ENCODE data around the gene PSMF1.

The PSMF1 gene, protein sequence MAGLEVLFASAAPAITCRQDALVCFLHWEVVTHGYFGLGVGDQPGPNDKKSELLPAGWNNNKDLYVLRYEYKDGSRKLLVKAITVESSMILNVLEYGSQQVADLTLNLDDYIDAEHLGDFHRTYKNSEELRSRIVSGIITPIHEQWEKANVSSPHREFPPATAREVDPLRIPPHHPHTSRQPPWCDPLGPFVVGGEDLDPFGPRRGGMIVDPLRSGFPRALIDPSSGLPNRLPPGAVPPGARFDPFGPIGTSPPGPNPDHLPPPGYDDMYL

DNA sequence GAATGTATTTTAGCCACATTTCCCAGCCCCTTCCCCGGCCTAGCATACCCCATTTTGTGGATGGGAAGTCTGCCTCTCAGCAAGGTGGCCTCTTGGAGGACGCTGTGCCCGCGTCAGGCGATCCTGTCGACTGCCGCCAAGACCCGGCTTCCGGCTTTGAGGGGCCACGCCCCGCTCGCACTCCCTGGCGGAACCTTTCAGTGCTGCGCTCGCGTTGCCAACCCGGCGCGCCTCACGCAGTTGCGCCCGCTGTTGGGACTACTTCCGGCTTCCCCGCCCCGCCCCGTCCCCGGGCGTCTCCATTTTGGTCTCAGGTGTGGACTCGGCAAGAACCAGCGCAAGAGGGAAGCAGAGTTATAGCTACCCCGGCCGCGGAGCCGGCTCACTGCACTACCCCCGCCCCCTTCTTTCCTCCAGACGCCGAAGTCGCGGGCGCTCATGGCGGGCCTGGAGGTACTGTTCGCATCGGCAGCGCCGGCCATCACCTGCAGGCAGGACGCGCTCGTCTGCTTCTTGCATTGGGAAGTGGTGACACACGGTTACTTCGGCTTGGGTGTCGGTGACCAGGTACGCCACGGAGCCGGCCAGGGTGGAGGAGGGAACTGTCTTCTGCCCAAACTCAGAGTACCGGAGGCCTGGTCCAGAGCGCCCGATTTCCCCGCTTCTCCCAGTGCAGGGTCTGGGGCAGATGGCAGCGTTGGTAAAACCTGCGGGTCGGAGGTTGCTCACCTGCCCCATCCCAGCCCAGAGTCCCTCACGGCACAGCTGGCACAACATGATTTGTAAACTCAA lies at the start of gene PSMF1:
PSMF1 (plus strand) TSS at position 267 of the 792 bp plus-strand sequence; CDS start at position 439, 172 bp downstream.
- peak; percentile 94 to 96 for DNase-seq

DNA sequence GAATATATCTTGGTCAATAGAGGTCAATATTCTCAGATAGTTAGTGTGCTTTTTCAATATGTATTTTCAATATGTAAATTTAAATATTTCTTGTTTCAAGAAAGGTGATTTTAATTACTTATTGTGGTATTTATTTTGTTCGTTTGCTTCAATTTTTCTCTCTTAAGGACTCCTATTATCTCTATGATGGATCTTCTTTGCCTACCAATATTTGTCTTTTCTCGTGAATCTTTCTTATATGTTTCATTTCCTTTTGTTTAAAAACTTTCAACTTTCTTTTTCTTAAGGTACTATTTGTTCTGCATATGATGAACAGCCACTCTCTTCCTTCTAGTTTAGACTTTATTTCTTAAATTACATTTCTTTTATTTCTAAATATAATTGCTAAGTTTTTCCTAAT lies 46.1 kb upstream of the PSMF1 start:
- no peak for DNase-seq

GRCh38 chr20:1075616-1076015 lies 42.8 kb upstream of the PSMF1 start:
- DNase-seq, result no peak

GRCh38 chr20:1081891-1082290 lies 36.5 kb upstream of the PSMF1 start:
- no peak for DNase-seq

GRCh38 chr20:1083431-1084080 lies 34.8 kb upstream of the PSMF1 start:
- no peak for DNase-seq

- DNase-seq, result no peak
Measured at GRCh38 chr20:1085492-1086276, 32.7 kb upstream of the PSMF1 start.

DNA sequence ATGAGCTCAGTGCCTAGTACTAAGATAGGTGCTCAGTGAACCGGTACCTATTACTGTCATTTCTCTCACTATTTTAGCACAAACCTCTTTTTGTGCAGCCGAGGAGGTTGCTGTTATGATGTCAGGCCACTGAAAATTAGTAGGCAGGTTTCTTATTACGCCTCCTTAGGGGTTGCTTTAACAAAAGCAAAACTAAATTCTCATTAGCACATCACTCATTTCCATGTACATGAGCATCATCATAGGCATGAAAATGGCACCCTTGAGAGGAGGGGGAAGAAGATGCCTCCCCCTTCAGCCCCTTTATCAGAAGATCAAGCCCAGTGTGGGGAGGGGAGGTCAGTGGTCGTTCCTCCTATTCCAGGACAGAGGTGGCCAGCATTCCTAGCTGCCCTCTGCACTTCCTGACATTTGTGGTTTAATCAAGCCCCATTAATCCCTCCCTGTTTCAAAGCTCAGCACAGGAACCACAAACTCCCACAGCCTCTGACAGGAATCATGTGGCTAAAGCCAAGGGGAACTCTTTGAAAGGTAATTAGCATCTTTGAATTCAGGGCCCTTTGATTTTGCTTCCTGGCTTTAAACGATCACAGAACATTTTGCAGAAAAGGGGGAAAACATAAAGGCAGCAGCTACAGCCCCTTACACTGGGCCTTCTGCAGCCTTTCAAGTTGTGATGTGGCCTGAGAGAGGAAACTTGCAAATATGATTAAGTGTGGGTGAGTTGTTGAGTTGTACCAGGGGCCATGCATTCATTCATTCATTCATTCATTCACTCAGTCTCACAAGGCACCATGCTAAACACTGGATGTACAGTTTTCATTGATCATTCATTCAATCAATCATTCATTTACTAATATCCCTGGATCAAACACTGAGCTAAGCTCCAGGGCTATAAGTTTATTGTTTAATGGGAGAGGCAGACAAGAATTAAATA lies 31.9 kb upstream of the PSMF1 start:
- no peak for DNase-seq

DNA sequence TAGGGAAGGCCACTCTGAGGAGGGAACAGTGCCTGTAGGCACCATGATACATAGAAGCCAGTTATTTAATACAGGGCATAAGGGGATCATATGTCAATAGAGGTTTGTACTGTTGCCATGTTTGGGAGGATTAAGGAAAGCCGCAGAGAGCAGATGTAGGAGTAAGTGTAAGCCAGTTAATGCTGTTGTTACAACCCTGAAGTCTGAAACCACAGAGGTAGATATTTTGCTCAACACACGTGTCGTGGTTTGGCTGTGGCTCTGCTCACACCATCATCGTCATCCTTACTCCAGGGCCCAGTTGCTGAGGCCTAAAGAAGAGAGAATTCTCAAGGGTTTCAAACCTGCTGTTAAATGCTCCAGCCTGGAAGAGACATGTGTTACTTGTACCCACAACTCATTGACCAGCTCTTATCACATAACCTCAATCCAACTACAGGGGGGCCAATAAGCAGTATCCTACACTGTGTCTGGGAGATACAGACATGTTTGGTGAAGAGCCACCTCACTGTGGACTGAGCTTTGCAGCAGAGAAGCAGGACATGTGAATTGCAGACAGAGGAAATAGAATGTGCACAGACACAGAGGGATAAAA lies 31.0 kb upstream of the PSMF1 start:
- DNase-seq, result no peak

DNA sequence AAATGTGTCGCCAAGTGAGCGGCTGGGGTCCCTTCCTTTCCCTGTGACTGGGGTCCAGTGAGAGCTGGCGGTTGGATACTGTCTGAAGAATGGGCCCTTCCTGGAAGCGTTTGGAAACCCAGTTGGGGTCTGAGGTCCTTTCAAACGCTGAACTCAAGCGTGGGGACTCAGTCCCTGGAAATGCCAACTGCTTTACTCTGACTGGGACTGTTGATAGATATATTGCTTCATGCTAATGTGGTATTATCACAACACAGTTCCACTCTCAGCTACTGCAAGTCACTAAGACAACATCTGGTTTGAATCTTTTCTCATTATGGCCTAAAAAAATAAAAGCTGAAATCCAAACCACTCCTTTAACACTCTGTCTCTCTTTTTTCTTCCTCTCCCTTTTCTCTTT lies 23.7 kb upstream of the PSMF1 start:
- DNase-seq, result no peak

GRCh38 chr20:1101533-1101932 lies 16.9 kb upstream of the PSMF1 start:
- no peak for DNase-seq

DNA sequence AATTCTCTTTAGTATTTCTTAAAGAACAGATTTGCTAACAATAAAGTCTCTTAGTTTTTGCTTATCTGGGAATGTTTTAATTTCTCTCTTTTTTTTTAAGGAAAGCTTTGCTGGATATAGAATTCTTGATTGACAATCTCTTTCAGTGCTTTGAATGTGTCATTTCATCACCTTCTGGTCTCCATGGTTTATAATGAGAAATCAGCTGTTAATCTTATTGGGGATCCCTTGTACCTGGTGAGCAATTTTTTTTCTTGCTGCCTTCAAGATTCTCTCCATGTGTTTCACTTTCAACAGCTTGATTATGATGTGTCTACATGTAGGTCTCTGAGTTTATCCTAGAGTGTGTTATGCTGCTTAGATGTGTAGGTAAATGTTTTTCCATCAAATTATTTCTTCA lies 16.4 kb upstream of the PSMF1 start:
- no peak for DNase-seq

DNA sequence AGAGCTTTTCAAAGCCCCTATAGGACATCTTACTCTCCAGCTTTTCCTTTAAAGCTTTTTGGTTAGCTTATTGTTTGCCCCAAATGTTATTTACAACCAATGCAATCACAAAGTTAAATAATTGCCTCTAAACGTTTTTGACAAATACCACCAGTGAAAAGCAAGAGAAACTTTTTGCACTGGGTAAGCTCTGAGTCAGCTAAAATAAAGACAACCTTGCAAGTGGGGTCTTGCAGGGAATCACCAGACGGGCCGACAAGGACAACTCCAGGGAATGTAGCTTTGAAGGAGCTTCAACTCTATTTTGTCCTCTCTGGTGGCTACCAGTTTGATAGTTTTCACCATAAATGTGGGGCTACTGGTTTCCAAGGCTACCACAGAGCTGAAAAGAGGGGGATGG lies 14.7 kb upstream of the PSMF1 start:
- no peak for DNase-seq

DNA sequence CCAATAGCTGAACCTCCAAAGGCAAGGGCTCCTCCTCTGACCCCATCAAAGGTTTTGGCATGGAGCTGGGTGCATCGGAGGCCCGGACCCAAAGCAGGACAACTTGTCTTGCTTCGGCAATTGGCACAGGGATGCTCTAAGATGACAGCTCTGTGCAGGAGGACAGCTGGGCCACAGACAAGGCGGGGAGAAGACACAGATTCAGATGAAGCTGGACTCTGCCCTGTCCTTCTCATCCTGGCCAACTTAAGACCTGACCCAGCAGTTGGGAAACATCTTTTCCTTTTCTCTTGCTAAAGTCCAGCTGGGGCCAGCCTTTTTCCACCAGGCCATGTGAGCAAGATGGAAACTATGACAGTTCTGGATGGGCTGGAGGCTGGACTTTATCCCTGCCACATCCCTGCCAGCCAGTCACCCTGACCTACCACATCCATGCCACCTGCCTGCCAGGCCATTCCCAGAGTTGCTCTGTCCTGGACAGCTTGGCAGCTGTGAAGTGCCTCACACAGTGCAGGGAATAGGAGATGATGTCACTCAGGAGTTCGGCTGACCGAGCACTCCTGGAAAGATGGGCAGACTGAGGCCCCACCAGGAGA lies 12.7 kb upstream of the PSMF1 start:
- DNase-seq, result no peak

DNA sequence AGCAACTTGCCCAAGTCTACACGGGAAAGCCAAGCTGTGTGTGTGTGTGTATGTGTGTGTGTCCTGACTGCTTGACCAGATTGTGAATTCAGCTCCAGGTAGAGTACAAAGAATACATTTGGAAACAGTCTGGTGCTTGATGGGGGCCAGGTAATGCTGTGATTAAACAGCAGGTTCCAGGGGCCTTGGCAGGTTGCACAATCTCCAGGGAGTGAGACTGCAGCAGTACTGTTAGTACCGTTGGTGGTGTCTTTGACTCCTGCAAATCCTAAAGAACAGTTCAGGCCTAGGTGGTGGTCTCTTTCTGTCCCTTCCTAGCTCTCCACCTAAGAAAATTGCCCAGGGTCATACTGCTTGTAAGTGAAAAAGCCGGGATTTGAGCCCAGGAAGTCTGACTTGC lies 11.2 kb upstream of the PSMF1 start:
- DNase-seq, result no peak

DNA sequence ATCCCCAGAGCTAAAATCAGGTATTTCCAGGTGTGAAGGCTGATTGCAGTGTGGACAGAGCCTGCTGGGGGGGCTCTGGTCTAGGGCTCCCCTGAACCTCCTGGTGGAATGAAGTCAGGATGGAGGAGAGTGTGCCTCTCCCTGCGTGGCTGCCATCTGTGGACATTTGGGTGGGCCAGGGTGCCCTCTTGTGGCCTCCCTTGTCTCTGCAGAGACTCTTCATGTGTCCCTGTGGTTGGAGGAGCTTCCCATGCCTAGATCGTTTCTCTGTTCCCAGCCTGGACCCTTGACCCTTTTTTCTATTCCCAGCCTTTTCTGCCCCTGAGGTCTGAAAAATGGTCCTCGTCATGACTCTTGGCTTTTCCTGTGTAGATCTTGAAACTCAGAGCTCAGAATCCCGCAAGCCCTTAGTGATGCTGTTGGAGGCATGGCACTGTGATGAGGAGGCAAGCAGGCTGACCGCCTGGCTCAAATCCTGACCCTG lies 9.9 kb upstream of the PSMF1 start:
- DNase-seq, result peak; percentile 4 to 26

DNA sequence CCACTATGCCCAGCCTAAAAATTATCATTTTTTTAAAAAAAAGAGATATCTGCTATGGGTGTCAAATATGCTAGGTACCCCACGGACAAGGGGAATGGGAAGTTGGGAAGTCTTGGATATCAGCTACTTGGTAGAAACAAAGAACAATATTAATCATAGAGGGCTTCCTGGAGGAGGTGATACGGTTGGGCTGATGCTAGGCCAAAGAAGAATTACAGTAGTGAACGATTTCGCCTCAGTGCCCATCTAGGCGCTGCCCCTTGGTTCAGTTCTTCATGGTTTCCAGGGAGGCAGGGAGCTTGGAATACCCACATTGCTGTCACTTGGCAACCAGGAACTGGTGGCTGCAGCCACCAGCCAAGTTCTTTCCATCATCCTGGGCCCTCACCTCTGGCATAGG lies 5.5 kb upstream of the PSMF1 start:
- DNase-seq, result no peak

DNA sequence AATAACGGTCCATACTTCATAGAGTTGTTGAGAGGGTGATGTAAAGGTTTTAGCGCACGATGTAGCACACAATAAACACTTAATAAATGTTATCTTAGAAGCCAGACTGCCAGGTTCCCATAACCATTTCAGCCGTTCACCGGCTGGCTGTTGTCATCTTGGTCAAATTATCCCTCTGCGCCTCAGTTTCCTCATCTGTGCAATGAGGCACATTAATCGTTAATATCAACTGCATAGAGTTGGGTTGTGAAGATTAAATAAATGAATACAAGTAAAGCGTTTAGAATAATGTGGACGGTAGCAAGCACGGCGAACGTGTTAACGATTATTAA lies 432 bp upstream of the PSMF1 start:
- DNase-seq, result no peak

GRCh38 chr20:1119128-1119505 lies 715 bp downstream of the PSMF1 start:
- no peak for DNase-seq

- DNase-seq, result no peak
Measured at GRCh38 chr20:1119524-1119923, 1.1 kb downstream of the PSMF1 start.

DNA sequence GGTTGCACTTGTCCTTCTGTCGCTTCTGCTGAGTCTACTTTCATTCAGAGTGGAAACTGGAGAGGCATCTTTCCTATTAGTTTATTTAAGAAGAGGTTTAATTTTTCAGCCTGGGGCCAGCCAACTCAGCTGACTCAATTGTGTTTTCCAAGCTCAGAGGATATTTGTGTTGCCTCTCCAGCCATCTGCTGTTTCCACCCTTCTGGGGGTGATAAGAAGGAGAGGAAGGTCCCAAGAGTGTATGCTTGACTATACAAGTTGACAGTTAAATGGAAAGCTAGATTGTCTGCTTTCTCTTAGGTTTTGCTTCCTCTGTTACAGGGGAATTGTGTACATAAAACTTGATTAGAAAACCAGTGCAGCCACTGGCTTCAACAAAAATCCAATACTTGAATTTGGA lies 3.0 kb downstream of the PSMF1 start:
- DNase-seq, result no peak
